Measurements from ENCODE around the gene ABCB10.
"Not testable (repeated sequence)": the region's sequence is repeated elsewhere in the genome, so short reads cannot be mapped to it uniquely, and the experiment has no call there.

Gene ABCB10

GRCh38 chr1:229572286-229572685 is 13.8 kb upstream of the ABCB10 start:
- no peak for DNase-seq (ENCODE audit: low spot score)

GRCh38 chr1:229570891-229571516 is 12.5 kb upstream of the ABCB10 start:
- DNase-seq (ENCODE audit: low spot score), result no peak

GRCh38 chr1:229570305-229570704 is 11.8 kb upstream of the ABCB10 start:
- DNase-seq (ENCODE audit: low spot score), result no peak

- no peak for DNase-seq (ENCODE audit: low spot score)
Observed at GRCh38 chr1:229567109-229567868, 8.8 kb upstream of the ABCB10 start.

GRCh38 chr1:229563701-229564100 is 5.2 kb upstream of the ABCB10 start:
- no peak for DNase-seq (ENCODE audit: low spot score)

GRCh38 chr1:229563241-229563640 is 4.7 kb upstream of the ABCB10 start:
- no peak for DNase-seq (ENCODE audit: low spot score)

GRCh38 chr1:229562686-229563085 is 4.2 kb upstream of the ABCB10 start:
- no peak for DNase-seq (ENCODE audit: low spot score)

GRCh38 chr1:229561141-229561540 is 2.6 kb upstream of the ABCB10 start:
- no peak for DNase-seq (ENCODE audit: low spot score)

- not testable (repeated sequence) for DNase-seq (ENCODE audit: low spot score)
Observed at GRCh38 chr1:229560124-229560523, 1.6 kb upstream of the ABCB10 start.

- DNase-seq (ENCODE audit: low spot score), result not testable (repeated sequence)
Observed at GRCh38 chr1:229559336-229559801, 862 bp upstream of the ABCB10 start.

- peak; percentile 25 for DNase-seq (ENCODE audit: low spot score)
Observed at GRCh38 chr1:229557913-229558414, 543 bp downstream of the ABCB10 start.

- DNase-seq (ENCODE audit: low spot score), result peak; percentile 16
Observed at GRCh38 chr1:229557200-229557850, 1.2 kb downstream of the ABCB10 start.

GRCh38 chr1:229554886-229555621 is 3.5 kb downstream of the ABCB10 start:
- DNase-seq (ENCODE audit: low spot score), result no peak

- no peak for DNase-seq (ENCODE audit: low spot score)
Observed at GRCh38 chr1:229553621-229554130, 4.8 kb downstream of the ABCB10 start.

- DNase-seq (ENCODE audit: low spot score), result peak; percentile 31
Observed at GRCh38 chr1:229552732-229553131, 5.8 kb downstream of the ABCB10 start.

GRCh38 chr1:229550812-229551567 is 7.5 kb downstream of the ABCB10 start:
- DNase-seq (ENCODE audit: low spot score), result no peak

GRCh38 chr1:229547542-229547941 is 11.0 kb downstream of the ABCB10 start:
- no peak for DNase-seq (ENCODE audit: low spot score)

GRCh38 chr1:229544587-229544986 is 13.9 kb downstream of the ABCB10 start:
- DNase-seq (ENCODE audit: low spot score), result no peak

GRCh38 chr1:229539863-229540506 is 18.5 kb downstream of the ABCB10 start:
- DNase-seq (ENCODE audit: low spot score), result no peak

- DNase-seq (ENCODE audit: low spot score), result no peak
Observed at GRCh38 chr1:229538945-229539344, 19.6 kb downstream of the ABCB10 start.

- DNase-seq (ENCODE audit: low spot score), result no peak
Observed at GRCh38 chr1:229537894-229538293, 20.6 kb downstream of the ABCB10 start.
